ENCODE measurements around the gene KCNQ5.
A peak's percentile ranks its signal among the peaks of the same experiment; 100 is the strongest.

The KCNQ5 gene

DNA sequence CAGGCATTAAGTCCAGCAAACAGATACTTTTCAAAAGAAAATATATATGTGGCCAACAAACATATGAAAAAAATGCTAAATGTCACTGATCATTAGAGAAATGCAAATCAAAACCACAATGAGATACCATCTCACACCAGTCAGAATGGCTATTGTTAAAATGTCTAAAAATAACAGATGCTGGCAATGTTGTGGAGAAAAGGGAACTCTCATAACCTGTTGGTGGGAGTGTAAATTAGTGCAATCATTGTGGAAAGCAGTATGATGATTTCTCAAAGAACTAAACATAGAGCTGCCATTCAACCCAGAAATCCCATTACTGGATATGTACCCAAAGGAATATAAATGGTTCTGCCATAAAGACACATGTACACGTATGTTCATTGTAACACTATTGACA lies 20.6 kb downstream of the KCNQ5 start:
- DNase-seq: no peak

DNA sequence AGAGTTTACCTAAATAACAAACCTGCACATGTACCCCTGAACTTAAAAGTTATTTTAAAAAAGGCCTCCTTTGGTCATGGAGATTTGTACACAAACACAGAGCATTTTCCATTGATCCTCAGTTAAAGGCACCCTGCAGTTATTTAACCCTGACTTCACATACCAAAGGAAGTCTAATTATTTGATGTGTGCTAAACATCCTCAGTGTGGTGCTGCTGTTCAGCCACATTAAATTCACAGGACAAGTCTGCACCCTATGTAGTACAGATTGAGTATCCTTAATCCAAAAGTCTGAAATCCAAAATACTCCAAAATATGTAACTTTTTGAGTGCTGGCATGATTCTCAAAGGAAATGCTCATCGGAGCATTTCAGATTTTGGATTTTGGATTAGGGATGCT lies 21.4 kb downstream of the KCNQ5 start:
- DNase-seq: no peak

DNA sequence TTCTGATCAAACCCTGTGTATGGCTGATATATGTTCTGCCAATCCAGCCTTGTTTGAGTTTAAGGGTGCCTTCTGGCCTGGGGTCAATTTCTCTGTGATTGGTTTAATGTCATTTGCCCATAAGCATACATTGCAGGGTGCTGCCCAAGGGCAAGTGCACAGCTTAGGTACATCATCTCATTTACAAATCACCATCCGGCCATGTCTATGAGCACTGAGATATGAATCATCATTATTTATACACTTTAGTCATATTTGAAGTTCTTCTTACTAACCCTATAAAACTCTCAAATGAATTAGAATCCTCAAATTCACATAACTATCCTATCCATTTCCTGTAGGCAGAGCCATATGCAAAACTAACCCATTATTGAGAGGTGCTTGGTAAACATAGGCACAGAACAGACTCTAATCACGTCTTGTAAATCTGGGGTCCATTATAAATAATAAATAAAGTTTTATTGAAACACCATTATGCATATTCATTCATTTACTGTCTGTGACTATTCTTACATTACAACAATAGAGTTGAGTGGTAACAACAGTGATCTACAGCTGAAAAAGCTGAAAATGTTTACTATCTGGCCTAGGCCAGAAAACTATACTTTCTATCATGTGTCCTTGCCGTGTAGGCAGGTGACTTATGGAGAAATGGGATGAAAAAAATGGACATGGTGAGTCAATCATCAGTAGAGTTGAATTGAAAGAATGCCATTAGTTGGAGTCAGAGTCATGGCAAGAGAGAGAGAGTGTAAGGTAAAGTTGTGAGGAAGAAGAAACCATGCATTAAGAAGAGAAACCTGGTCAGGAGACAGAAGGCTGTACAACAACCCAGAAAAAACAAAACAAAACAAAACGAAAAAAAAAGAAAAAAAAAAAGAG lies 25.0 kb downstream of the KCNQ5 start:
- no peak for DNase-seq

DNA sequence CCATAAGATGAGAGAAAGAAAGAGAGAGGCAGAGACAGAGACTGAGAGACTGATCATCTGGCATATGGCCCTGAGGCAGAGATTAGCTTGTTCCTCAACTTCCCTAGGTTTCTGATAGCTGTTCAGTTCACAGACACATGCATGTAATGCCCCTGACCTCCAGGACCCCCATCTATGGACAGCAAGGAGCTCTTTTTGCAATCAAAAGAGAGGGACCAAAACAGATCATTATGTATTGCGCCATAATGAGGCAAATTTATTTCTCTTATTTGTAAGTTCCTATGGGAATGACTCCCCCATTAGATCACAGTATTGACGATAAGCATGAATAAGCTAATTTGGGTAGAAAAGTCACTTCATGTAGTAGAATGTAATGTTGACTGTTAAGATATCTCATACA lies 25.6 kb downstream of the KCNQ5 start:
- no peak for DNase-seq

DNA sequence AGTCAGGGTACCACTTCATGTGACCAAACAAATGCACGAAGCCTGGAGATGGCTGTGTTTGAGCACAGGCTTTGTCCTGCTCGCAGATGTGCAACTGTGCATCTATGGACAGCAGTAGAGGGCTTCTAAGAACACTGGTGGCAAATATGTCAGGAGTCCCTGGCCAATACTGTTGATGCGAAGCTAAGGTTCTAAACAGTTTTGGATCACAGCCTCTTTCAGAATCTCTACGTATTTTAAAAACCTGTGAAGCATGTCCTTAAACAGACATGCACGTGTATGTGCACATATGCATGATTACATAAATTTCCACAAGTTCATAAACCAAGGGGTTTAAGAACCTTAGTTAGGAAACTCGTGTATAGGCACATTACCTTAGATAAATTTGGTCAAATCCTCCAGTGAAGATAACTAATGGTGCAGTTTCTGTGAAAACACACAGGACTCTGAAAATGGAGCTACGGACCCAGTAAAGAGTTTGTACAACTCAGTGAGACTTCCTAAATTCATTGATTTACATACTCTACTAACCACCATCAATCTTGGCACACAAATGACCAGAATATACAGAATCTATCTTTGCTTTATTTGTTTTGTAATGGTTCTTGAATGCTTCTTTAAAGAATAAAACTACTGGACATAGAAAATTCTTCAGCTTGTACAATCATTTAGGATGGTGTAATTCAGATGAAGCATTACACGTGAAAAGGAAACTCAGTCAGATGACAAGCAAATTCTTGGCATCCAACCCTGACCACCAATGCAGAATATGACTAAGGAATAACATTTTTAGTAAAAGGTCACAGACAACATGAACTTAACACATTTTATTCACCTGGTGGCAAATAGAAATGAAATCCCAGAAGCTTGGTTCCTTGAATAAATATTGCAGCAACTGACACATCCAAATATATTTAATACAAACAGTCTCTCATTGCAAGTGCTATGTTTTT lies 27.4 kb downstream of the KCNQ5 start:
- DNase-seq: peak; percentile 28

DNA sequence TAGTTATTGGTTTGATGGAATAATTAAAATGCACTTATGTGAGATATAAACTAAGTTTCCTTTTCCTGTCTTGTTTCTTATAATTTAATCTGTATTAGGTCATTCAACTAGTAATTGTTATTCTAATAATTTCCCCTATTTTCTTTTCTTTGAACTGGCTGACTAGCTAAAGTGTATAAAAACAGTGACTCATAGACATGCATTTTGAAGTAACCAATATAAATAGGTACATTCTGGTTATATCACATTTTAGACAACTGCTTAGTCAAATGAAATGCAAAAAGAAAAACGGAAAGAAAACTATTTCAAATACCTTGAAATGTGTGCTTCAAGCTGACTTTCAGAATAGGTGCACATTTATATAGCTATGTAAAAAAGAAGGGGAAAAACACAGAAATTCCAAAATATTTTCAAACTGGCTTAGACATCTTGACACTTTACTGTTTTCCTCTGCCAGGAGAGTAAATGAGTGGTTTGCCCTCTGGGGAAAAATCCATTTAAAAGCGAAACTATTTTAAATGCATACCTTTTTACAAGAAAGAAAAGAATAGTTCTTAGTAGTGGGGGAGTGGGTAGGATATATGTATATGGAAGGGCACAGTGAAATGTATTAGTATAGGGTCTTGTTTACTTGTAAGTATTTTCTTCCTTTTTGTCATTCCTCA lies 28.3 kb downstream of the KCNQ5 start:
- no peak for DNase-seq

DNA sequence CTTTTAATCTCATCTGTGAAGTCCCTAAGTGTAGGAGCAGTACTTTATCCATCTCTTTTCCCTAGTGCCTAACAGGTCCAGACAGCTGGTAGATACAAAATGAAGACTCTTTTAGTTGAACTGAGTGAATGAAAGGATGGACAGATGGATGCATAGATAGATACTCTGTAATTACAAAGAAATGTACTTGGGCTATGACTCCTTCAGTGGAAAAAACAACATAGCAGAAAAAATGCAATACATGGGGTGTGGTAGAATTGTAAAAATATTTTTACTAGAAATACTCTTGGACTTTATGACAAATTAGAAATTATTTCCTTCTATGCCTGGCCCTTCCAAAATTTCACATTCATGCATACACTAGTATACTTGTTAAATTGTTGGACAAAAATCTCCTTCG lies 29.3 kb downstream of the KCNQ5 start:
- DNase-seq: no peak

DNA sequence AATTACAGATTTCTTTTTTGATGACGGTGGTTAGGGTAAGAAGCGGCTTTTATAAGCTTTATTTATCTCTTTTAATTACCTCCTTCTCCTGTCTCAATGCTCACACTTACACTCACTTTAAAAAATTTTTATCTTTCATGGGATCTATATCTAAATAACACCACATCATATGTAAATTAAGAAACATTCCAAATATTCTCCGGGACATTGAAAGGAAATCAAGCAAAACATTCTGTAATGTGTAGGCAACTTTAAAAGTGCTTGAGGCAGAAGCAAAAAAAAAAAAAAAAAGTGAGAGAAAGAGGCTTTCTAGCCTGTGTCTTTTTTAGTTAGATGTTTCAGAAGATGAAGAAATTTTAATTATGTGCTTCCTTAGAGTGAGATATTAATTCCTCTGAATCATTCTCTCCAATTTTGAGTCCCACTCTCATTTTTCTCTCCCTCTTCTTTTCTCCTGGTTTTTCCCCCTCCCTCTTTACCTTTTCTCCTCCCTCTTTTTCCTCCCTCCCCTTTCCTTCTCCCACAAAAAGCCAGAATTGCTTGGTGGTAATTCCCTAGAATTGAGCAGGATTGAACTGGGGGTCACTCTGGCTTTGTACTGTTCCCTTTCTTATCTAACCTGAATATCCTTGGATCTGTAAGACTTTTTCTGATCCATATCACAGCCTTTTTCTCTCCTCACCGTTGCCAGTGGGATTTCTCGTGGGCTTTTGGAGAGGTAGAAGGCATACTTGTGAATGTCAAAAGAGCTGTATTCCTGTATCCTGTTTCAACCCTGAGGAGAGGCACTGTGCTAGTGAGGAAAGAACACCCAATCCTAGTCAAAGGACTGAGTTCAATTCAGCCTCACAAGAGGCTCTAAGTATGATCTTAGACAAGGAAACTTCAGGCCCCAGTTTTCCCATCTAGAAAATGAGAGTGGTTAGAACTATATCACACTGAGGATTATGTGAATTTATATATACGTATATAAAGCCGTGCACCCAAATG lies 30.4 kb downstream of the KCNQ5 start:
- DNase-seq: no peak

DNA sequence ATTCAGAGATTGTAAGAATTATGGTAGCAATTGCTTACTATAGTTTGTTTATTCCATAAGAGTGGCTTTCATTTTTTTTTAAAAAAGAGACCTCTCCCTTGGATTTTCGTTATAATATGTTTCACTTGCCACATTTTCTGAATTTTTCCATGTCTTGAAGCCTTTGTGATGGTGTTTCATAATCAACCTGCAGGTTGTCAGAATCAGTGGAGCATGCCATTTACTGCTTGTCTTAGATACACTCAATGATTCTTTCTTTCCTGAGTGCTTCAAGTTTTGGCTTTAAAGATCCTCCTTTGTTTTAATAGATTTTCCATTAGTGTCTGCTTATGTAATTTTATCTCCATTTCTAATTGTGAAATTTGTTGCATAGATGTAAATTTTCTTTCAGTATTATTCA lies 31.2 kb downstream of the KCNQ5 start:
- DNase-seq: no peak

DNA sequence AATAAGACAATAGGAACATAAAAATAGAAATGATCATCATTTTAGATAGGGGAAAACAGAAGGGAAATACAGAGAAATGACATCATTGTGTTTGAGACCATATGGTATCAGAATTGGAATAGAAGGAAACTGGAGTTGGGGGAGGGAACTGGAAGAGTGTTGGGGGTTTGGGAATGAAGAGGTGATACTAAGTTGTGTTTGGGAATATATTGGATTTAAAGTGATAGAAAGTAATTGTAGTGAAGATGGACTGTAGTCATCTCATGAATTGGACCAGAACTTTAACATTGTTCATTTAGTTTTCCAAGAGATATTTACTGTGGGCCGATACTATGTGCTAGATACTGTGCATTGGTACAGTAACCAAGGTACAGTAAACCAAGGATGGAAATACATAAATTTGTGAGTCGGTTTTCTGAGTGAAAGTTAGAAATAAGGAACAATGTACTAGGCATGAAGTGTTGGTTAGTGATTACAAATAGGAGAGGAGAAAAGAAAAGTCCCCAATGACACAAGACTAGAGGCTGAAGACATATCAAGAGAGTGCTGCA lies 32.3 kb downstream of the KCNQ5 start:
- no peak for DNase-seq

DNA sequence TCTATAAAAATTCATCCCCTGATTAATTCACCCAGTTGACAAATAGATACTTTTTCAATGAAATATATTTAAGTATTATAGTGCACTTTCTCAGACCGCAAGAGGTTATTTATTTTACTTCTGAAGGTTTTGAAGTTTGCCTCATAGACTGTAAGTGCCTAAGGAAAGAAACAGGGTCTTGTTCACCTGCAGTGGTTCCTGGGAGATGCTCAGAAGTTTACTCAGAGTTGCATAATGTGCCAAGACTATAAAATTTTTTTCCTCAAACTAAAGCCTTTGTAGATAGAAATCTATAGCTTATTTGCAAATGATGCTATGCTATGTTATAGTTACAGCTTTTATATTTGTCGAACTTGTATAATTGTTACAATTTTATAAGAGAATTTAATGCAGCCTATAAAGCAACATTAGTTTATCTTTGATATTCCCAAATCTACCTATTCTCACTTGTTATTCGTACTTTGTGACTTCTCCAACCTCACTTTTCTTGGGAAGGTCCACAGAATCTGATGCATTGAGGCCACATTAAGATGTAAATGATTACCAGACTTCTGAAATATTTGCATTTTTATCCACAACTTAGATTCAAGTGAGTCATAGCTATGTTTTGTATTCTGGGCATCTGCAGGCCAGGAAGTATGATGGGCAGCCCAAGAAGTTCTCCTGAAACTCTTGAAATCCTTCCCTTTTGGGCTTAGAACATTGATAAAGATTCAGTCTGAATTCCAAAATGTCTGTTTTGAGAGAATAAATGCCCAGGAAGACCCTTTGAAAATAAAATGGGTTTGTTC lies 35.7 kb downstream of the KCNQ5 start:
- no peak for DNase-seq

DNA sequence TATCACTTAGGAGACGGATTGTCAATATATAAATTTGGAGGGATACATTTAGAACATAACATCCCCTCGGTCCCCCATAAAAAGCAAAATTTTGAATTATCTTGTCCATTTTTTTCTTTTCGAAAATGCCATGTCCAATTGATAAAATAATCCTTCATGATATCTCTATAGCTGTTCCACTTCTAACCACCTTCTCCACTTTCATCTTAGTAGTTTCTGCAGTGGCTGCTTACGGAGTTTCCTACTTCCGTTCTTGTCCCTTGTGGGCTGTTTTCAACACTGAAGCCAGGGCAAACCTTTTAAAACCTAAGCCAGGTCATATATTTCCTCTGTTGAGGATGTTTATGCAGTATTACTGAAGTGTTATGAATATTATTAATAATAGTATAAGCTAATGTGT lies 37.9 kb downstream of the KCNQ5 start:
- no peak for DNase-seq

DNA sequence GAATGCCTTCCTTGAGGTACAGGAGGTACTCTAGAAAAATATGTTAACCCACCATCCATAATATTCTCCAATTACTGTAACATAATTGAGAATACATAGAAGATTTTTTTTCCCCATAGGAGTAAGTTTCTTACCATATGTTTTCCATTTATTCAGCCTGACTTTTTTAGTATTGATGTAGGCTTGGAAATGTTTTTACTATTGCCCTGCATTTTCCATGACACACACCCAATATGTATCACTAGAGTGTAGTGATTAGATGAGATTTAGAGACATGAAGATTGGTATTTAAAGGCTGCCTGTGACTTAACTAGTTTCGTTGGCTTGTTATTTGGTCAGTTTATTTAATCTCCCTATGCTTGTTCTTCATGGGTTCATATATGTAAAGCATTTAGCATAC lies 39.5 kb downstream of the KCNQ5 start:
- DNase-seq: no peak

DNA sequence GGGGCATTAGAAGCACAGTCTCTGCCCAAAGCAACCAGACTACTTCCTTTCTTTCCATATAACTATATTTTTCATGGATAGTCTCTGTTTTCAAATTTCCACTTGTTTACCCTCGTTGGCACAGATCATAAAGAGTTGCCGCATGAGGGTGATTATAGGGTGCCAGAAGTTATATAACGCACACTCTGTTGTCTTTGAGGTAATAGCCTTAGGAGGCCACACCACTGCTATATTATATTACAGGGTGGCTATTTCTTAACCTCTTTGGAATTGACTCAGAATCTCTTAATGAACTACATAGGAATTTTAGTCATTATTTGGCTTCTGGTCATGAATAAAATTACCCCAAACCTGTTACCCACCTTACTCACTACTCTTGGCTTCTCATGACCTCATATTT lies 43.7 kb downstream of the KCNQ5 start:
- no peak for DNase-seq

DNA sequence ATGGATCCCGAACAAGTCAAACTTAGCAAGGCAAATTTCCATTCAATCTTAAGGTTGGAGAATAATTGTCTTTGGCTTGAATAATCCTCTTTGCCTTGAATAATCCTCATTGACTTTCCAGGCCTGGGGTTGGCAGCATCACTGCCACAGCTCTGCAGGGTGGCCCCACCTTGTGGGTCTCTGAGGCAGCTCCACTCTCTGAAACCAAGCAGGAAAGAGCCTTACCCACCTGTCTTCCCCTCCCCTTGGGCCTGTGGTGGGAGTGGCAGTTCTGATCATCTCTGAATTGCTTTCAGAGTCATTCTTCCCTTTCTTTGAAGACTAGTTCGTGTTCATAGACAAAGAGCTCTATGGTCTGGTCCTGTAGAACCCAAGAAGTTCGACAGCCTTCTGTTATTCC lies 47.5 kb downstream of the KCNQ5 start:
- peak; percentile 3 for DNase-seq

DNA sequence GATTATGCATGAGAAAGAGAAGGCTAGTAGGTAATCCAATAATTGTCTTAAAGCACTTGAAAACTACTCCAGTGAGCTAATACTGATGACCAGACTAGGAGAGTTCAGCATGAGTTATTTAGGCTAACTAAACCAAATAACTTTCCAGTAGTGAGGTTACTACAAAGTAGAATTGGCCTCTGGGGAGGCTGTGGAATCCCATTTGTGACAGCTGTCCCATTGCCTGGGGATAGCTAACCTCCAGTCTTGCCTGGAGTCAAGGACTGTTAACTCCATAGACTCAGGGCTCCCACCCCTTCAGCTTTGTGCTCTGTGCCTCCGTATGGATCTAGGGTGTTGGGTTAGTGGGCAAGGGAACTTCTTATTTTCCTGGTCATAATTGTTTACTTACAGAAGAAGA lies 51.0 kb downstream of the KCNQ5 start:
- DNase-seq: no peak

DNA sequence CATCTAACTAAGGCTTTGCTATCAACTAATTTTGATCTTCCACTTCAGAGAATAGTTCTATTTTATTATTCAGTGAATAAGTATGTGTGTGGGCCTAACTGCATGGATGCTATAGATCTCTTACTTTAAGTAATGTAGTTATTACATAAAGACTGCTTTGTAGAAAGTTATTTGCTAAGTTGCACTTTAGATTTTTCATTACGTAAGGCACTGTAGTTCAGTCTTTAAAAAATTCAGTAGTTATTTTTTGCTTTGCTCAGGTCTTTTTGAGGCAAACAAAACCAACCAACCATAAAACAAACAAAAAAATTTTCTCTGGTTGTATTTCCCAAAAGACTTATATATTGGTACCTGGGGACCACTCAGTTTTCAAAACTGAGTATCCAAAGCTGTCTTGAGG lies 53.0 kb downstream of the KCNQ5 start:
- DNase-seq: no peak

DNA sequence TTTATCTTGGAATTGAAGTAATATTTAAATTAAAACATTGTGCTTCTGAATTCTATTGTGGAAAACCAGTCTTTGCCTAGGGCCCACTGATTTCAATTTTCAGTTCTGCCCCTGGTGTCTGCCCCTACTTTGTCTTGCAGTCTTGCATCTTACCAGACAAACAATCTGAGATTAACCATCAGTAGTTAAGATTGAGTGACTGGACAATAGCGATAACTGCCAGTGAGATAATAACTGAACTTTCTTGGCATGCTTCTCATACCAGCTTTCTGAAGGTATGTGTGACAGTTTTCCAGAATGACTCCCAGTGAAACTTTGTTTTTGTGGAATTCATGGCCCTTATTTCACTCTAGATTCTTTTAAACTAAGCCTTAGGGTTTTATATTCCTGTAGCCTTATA lies 53.5 kb downstream of the KCNQ5 start:
- DNase-seq: no peak

DNA sequence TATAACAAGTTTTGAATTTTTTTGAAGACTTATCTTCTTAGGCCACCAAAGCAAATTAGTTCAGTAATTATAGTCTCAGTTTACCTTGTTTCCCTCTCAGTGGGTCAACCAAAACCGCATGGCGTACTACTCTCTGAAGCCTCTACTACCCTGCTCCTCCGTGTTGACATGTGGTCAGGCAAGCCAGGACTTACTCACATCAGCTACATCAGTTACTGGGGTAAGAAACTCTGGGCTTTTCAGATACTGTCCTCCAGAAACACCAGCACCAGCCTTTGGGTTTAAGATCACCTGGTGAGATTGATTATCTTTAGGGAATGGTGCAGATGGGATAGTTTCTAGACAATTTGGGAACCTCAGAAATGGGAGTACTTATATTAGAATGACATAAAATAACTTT lies 55.1 kb downstream of the KCNQ5 start:
- no peak for DNase-seq

DNA sequence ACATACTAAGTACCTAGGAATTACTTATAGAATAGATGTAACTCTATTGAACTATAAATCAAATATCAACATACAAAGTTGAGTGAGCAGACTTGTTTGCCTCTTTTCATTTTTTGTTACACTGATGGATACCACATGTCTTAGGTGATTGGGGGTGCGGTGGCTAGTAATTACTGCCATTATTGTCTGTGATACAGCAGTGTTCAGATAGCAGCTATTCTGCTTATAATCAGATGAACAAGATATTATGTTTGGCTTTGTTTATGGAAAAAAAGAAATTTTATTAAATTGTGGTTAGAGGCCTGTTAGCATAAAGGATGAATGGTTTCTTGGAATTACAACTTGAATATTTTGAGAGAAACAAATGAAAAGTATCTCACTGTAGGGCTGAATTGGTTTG lies 55.9 kb downstream of the KCNQ5 start:
- DNase-seq: no peak

DNA sequence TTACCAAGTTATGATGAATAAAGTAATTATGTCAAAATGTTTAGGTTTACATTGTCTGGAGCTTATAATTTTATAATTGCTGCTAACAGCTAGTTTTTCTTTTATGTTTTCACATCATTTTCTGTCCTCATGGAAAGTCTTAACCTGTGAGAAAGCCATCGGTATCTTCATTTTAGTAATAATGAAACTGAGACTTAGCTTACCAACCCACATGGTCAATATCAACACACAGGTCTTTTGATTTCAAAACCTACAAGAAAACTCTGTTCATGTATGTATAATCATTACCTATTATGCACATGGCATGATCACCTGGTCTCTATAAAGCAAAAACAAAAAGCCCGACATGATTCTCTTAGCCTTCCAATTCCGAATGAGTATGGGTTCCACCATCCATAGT lies 61.9 kb downstream of the KCNQ5 start:
- DNase-seq: no peak
